WI38 (cell line): ENCODE measurements around the gene MIPOL1.

ENCODE experiments used
- H3K4me3 ChIP-seq: 2 replicates; pipeline ENCODE4 v1.5.1; 2011; ENCODE audit warnings: low read depth, mild to moderate bottlenecking, control low read depth, low read length
- CTCF ChIP-seq: IDR thresholded peaks from 2 replicates; pipeline ENCODE4 v1.5.1; 2012; ENCODE audit warnings: low read depth, mild to moderate bottlenecking, control low read depth, low read length

MIPOL1 gene

GRCh38 chr14:37422319-37422718 lies 224.6 kb downstream of the MIPOL1 start:
- TF ChIP-seq CTCF, result no peak
- no peak overlapping the region for H3K4me3 ChIP-seq

- no peak for TF ChIP-seq CTCF
- no peak overlapping the region for H3K4me3 ChIP-seq
Measured at GRCh38 chr14:37422748-37423147, 225.0 kb downstream of the MIPOL1 start.

- H3K4me3 ChIP-seq, result no peak overlapping the region
- no peak for TF ChIP-seq CTCF
Measured at GRCh38 chr14:37428954-37429353, 231.2 kb downstream of the MIPOL1 start.

DNA sequence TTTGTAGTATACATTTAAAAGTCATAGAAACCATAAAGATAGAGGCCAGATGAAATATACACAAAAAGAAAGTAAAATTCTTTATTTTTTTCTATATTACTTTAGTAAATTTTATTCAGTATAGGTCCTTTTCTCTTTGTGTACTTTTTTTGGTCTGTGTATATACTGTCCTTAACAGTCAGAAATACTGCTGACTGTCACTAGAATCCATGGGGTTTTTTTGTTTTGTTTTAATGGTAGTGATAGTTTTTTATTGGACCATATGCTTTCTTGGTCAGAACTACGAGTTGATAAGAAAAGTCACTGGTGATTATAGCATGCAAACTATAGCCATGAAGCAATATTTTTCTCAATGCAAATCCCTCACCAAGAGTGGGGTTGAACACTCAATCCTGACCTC lies 231.9 kb downstream of the MIPOL1 start:
- TF ChIP-seq CTCF, result no peak
- no peak overlapping the region for H3K4me3 ChIP-seq

- no peak overlapping the region for H3K4me3 ChIP-seq
- TF ChIP-seq CTCF, result no peak
Measured at GRCh38 chr14:37434867-37435266, 237.1 kb downstream of the MIPOL1 start.

DNA sequence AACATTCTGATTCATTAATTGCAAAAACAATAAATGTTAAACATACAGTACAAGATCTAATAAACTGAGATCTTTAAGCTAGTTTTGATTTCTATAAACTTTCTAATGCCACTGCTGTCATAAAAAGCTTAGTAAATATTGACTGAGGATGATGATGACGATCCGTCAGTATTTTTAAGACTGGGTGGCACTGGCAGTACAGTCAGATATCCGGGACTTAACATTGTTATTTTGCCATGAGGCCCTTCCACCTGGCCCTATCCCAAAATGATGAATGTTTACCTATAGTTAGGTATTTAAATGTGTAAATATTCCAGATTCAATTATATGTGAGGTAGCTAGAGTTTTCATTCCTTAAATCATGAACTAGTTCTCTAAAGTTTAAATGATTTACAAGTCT lies 238.8 kb downstream of the MIPOL1 start:
- no peak for TF ChIP-seq CTCF
- H3K4me3 ChIP-seq, result no peak overlapping the region

- TF ChIP-seq CTCF, result no peak
- no peak overlapping the region for H3K4me3 ChIP-seq
Measured at GRCh38 chr14:37437490-37437889, 239.8 kb downstream of the MIPOL1 start.
